Measurements from ENCODE around the gene TLX2. TPM values are rescaled to one million over a fixed set of nuclear protein-coding genes. Genes with fewer than 3 reads are reported as not detected.

The TLX2 gene
- total and polyA plus RNA-seq, 7 donors = 1.0 to 2.5 (median 1.6) TPM; not detected in 2

GRCh38 chr2:74512744-74513604 lies 1.3 kb upstream of the TLX2 start:
- intact Hi-C loops (cut with DNase I) = no loop called here
- H3K9me3 ChIP-seq = no peaks in the 10 kb centered on the region
- H3K36me3 ChIP-seq = no peaks in the 10 kb centered on the region
- TF ChIP-seq POLR2A (IDR thresholded peaks at IDR 0.05) (no peak), EP300 (IDR thresholded peaks at IDR 0.05) (no peak), POLR2AphosphoS5 (IDR thresholded peaks at IDR 0.05) (no peak)
- TF ChIP-seq, protein P1, sequence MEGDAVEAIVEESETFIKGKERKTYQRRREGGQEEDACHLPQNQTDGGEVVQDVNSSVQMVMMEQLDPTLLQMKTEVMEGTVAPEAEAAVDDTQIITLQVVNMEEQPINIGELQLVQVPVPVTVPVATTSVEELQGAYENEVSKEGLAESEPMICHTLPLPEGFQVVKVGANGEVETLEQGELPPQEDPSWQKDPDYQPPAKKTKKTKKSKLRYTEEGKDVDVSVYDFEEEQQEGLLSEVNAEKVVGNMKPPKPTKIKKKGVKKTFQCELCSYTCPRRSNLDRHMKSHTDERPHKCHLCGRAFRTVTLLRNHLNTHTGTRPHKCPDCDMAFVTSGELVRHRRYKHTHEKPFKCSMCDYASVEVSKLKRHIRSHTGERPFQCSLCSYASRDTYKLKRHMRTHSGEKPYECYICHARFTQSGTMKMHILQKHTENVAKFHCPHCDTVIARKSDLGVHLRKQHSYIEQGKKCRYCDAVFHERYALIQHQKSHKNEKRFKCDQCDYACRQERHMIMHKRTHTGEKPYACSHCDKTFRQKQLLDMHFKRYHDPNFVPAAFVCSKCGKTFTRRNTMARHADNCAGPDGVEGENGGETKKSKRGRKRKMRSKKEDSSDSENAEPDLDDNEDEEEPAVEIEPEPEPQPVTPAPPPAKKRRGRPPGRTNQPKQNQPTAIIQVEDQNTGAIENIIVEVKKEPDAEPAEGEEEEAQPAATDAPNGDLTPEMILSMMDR (IDR thresholded peaks at IDR 0.05) = no peak
- peaks cover 49 to 86% (median 82%) of the 10 kb centered on the region in 3 donors for H3K27me3 ChIP-seq
- H3K4me3 ChIP-seq = no peak overlapping the region
- peak; percentile 46 for DNase-seq
- 7% methylated on average over 36 of the region's 36 CpGs for WGBS, 2 donors
- H3K27ac ChIP-seq = no peak overlapping the region
- H3K4me1 ChIP-seq = peaks cover 0 to 40% (median 34%) of the 10 kb centered on the region in 4 donors

- H3K9me3 ChIP-seq = no peaks in the 10 kb centered on the region
- 5 to 7% methylated on average over 52 of the region's 52 CpGs for WGBS, 2 donors
- peak overlapping the region in 1 of 4 donors; percentile 8 for H3K4me3 ChIP-seq
- H3K36me3 ChIP-seq = no peaks in the 10 kb centered on the region
- no peak overlapping the region for H3K27ac ChIP-seq
- H3K4me1 ChIP-seq = peaks cover 0 to 36% (median 29%) of the 10 kb centered on the region in 4 donors
- peaks cover 50 to 94% (median 90%) of the 10 kb centered on the region in 3 donors for H3K27me3 ChIP-seq
- peak; percentile 60 for DNase-seq
- intact Hi-C loops (cut with DNase I) = no loop called here
- no peak for TF ChIP-seq POLR2A (IDR thresholded peaks at IDR 0.05)
- peak; percentile 40 to 87 (median 72) for TF ChIP-seq POLR2AphosphoS5 (IDR thresholded peaks at IDR 0.05)
Measured at GRCh38 chr2:74513605-74514367, 464 bp upstream of the TLX2 start.

DNA sequence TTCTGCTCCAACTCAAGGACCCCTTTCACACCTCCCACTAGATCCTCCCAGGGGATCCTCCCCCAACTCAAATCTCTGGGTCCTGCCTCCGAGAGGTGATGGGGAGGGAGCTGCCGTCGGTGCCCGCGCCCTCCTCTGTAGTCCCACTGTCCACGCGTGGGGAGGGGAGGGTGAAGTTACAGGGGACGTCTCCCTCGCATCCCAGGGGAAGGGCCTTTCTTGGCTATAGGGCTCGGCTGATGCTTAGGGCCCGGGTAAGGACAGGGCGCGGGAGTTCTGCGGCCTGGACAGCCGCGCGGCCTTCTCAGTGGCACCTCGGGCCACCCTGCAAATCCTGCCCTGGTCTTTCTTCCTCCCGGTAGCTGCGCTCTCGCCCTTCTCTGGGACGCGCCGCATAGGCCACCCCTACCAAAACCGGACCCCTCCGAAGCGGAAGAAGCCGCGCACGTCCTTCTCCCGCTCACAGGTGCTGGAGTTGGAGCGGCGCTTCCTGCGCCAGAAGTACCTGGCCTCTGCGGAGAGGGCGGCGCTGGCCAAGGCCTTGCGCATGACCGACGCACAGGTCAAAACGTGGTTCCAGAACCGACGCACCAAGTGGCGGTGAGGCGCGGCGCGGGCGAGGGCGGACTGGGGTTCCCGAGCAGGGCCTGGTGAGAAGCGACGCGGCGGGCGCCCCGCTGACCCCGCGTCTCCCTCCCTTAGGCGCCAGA lies 1.2 kb downstream of the TLX2 start:
- peak; percentile 56 for DNase-seq
- WGBS, 2 donors = 5% methylated on average over 60 of the region's 60 CpGs

GRCh38 chr2:74515981-74516633 lies 1.9 kb downstream of the TLX2 start:
- peak; percentile 75 for DNase-seq
- 5 to 20% methylated on average over 72 of the region's 72 CpGs for WGBS, 2 donors

More for the DNA sequence above, 1.2 kb downstream of the TLX2 start:
- Histone ChIP-seq H3K27me3 (peaks cover 51 to 100% (median 93%) of the 10 kb centered on the region in 3 donors), H3K27ac (no peak overlapping the region), H3K36me3 (no peaks in the 10 kb centered on the region), H3K4me3 (peak overlapping the region in 3 of 4 donors; percentile 25 to 40 (median 26)), H3K4me1 (peaks cover 0 to 36% (median 29%) of the 10 kb centered on the region in 4 donors), H3K9me3 (no peaks in the 10 kb centered on the region)
- TF ChIP-seq POLR2A (IDR thresholded peaks at IDR 0.05) = no peak
- TF ChIP-seq, protein P1 (IDR thresholded peaks at IDR 0.05) = no peak
- TF ChIP-seq EP300 (IDR thresholded peaks at IDR 0.05) = no peak
- TF ChIP-seq POLR2AphosphoS5 (IDR thresholded peaks at IDR 0.05) = no peak
- intact Hi-C loops (cut with DNase I) = no loop called here

More at GRCh38 chr2:74515981-74516633, 1.9 kb downstream of the TLX2 start:
- intact Hi-C loops (cut with DNase I) = no loop called here
- Histone ChIP-seq H3K9me3 (no peaks in the 10 kb centered on the region), H3K4me3 (peak overlapping the region in 3 of 4 donors; percentile 25 to 40 (median 26)), H3K27me3 (peaks cover 51 to 100% (median 86%) of the 10 kb centered on the region in 3 donors), H3K4me1 (peaks cover 0 to 36% (median 29%) of the 10 kb centered on the region in 4 donors), H3K36me3 (no peaks in the 10 kb centered on the region), H3K27ac (no peak overlapping the region)
- no peak for TF ChIP-seq POLR2A (IDR thresholded peaks at IDR 0.05)
- no peak for TF ChIP-seq POLR2AphosphoS5 (IDR thresholded peaks at IDR 0.05)
- TF ChIP-seq, protein P1 (IDR thresholded peaks at IDR 0.05) = no peak
- TF ChIP-seq EP300 (IDR thresholded peaks at IDR 0.05) = no peak

All from sigmoid colon (tissue), 7 donors.